Subcutaneous abdominal adipose tissue (tissue), 5 donors: ENCODE measurements around the gene VRTN.

Source experiments
- H3K27ac ChIP-seq: one replicate; pipeline ENCODE4 v1.7.0; 2013; ENCODE audit warnings: low read depth, mild to moderate bottlenecking, inconsistent platforms, low read length, moderate library complexity
- H3K27me3 ChIP-seq, 5 donors: one replicate each; pipeline ENCODE4 v1.7.0; 2013; ENCODE audit warnings: low read length in 5 of 5, inconsistent platforms in 1 of 5; ENCODE audit not compliant: control insufficient read depth in 5 of 5, insufficient read depth in 4 of 5
- H3K36me3 ChIP-seq, 5 donors: one replicate each; pipeline ENCODE4 v1.7.0; 2013; ENCODE audit warnings: low read length in 5 of 5; ENCODE audit not compliant: control insufficient read depth in 5 of 5, insufficient read depth in 5 of 5
- H3K4me1 ChIP-seq, 5 donors: one replicate each; pipeline ENCODE4 v1.7.0; 2013; ENCODE audit warnings: low read length in 5 of 5, mild to moderate bottlenecking in 3 of 5, moderate library complexity in 1 of 5; ENCODE audit not compliant: control insufficient read depth in 5 of 5, insufficient read depth in 5 of 5
- H3K4me3 ChIP-seq, 5 donors: one replicate each; pipeline ENCODE4 v1.7.0; 2013; ENCODE audit warnings: low read length in 5 of 5, low read depth in 1 of 5
- H3K9ac ChIP-seq, 5 donors: one replicate each; pipeline ENCODE4 v1.7.0; 2013; ENCODE audit warnings: low read length in 5 of 5, mild to moderate bottlenecking in 4 of 5, moderate library complexity in 3 of 5
- H3K9me3 ChIP-seq, 5 donors: one replicate each; pipeline ENCODE4 v1.7.0; 2013; ENCODE audit warnings: low read length in 5 of 5; ENCODE audit not compliant: control insufficient read depth in 5 of 5
- donor health status: healthy.
- donor health status: healthy.
- donor health status: healthy.
- donor health status: healthy.
- donor health status: healthy.

The VRTN gene

GRCh38 chr14:74404435-74404834 is 56.2 kb downstream of the VRTN start:
- Histone ChIP-seq H3K27ac (no peak overlapping the region), H3K9me3 (no peaks in the 10 kb centered on the region), H3K27me3 (peaks cover 9 to 26% (median 10%) of the 10 kb centered on the region in 5 donors), H3K9ac (no peak overlapping the region), H3K4me1 (peaks cover 4 to 27% (median 22%) of the 10 kb centered on the region in 5 donors), H3K4me3 (no peak overlapping the region), H3K36me3 (no peaks in the 10 kb centered on the region)

- Histone ChIP-seq H3K36me3 (no peaks in the 10 kb centered on the region), H3K9me3 (no peaks in the 10 kb centered on the region), H3K4me1 (peaks cover 4 to 25% (median 20%) of the 10 kb centered on the region in 5 donors), H3K27me3 (peaks cover 11 to 35% (median 13%) of the 10 kb centered on the region in 5 donors), H3K27ac (no peak overlapping the region), H3K4me3 (no peak overlapping the region), H3K9ac (no peak overlapping the region)
Observed at GRCh38 chr14:74405663-74406062, 57.4 kb downstream of the VRTN start.

DNA sequence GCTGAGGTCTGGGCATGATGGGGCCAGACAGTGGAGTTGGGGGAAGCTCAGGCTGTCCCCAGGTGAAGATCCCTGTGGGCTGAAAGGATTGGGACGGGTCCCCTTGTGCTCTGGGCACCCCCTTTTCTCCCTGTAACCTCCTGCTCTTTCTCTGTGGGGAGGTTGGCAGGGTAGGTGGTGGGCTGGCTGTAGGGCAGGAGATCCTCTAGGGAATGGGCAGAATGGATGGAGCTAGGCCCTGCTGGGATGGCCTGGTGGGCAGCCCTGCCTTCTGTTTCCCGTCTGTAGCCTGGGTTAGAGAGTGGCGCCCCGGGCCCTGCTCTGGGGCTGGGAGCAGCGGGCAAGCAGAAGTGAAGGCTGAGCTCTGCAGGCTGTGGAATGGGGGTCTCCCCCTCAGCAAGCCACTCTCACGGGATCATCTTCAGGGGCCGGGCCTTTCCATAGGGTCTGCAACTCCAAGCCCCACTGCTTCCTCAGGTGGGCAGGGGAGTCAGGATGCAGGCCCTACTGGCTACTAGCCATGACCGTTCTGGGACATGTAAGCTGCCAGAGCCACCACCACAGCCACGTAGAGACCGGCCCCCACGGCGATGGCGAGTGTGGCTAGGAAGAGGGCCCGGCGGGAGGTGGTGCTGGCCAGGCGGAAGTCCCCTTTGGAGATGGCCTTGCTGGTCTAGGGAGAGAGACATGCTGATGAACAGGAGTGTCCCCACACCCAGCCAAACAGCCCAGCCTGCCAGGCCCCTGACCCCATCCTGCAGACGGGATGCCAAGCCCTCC is 58.9 kb downstream of the VRTN start:
- H3K27me3 ChIP-seq = peaks cover 9 to 38% (median 14%) of the 10 kb centered on the region in 5 donors
- H3K4me1 ChIP-seq = peaks cover 0 to 10% (median 4%) of the 10 kb centered on the region in 5 donors
- no peak overlapping the region for H3K4me3 ChIP-seq
- H3K36me3 ChIP-seq = no peaks in the 10 kb centered on the region
- H3K27ac ChIP-seq = no peak overlapping the region
- H3K9ac ChIP-seq = no peak overlapping the region
- no peaks in the 10 kb centered on the region for H3K9me3 ChIP-seq

DNA sequence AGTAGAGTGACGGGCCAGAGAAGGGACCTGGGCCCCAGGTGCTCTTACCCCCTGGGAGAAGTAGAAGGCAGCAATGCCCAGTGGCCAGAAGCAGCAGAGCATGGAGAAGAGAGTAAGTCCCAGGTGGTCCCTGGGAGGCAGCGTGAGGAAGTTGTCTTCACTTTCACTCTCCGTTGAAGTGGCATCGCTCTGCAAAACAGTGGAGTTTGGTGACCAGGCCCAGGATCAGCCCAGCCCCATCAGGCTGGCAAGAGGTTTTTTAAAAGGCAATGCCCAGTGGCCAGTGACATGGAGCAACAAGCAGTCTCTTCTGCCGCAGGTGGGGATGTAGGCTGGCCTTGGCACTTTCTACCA is 59.5 kb downstream of the VRTN start:
- Histone ChIP-seq H3K4me3 (no peak overlapping the region), H3K4me1 (peaks cover 0 to 4% (median 0%) of the 10 kb centered on the region in 5 donors), H3K9me3 (no peaks in the 10 kb centered on the region), H3K27me3 (peaks cover 9 to 41% (median 14%) of the 10 kb centered on the region in 5 donors), H3K36me3 (no peaks in the 10 kb centered on the region), H3K9ac (no peak overlapping the region), H3K27ac (no peak overlapping the region)

- no peak overlapping the region for H3K27ac ChIP-seq
- peaks cover 9 to 40% (median 14%) of the 10 kb centered on the region in 5 donors for H3K27me3 ChIP-seq
- H3K9ac ChIP-seq = no peak overlapping the region
- no peak overlapping the region for H3K4me3 ChIP-seq
- H3K4me1 ChIP-seq = no peaks in the 10 kb centered on the region
- no peaks in the 10 kb centered on the region for H3K9me3 ChIP-seq
- H3K36me3 ChIP-seq = no peaks in the 10 kb centered on the region
Observed at GRCh38 chr14:74408870-74409269, 60.6 kb downstream of the VRTN start.

DNA sequence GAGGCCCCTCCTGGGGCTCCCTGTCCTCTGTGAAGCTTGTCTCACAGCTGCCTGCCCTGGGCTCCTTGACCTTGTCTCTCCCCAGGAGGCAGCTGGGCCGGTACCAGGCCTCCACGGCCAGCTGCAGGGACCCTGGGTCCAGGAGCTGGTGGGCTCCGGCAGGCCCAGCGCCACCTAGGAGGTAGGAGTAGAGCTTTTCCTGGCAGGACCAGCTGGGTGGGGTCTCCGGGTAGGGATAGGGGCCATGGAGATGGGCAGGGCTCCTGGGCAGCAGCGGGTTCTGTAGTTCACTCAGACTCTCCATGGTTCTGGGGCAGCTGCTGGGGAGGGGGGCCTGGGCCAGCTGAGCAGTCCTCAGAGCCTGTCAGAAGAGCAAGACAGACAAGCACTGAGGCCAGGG is 61.2 kb downstream of the VRTN start:
- no peaks in the 10 kb centered on the region for H3K36me3 ChIP-seq
- no peaks in the 10 kb centered on the region for H3K4me1 ChIP-seq
- peaks cover 7 to 38% (median 18%) of the 10 kb centered on the region in 5 donors for H3K27me3 ChIP-seq

More for the DNA sequence above, 61.2 kb downstream of the VRTN start:
- Histone ChIP-seq H3K9ac (no peak overlapping the region), H3K9me3 (no peaks in the 10 kb centered on the region), H3K4me3 (no peak overlapping the region), H3K27ac (no peak overlapping the region)
